Measurements from ENCODE around the gene LRRC4C. TPM values are rescaled to one million over a fixed set of nuclear protein-coding genes. Genes with fewer than 3 reads are reported as not detected.

LRRC4C gene
- total RNA-seq, 6 experiments from 2014 or later: 0.25 to 0.43 (median 0.27) TPM

- Histone ChIP-seq H3K4me3 (no peak overlapping the region), H3K4me1 (peaks cover 0 to 4% (median 2%) of the 10 kb centered on the region in 4 donors), H3K27ac (no peak overlapping the region), H3K9me3 (no peaks in the 10 kb centered on the region), H3K36me3 (no peaks in the 10 kb centered on the region), H3K27me3 (no peaks in the 10 kb centered on the region)
- WGBS (ENCODE audit: insufficient coverage, low coverage, low lambda C conversion rate, missing lambda C conversion rate): 37% methylated on average over 3 of the region's 3 CpGs
- intact Hi-C loops (cut with DNase I): no loop called here
- no peak for DNase-seq
- TF ChIP-seq CTCF (IDR thresholded peaks at IDR 0.05): no peak
- TF ChIP-seq POLR2A (IDR thresholded peaks at IDR 0.05): no peak
- no peak for ATAC-seq
Measured at GRCh38 chr11:40291329-40291728, 1168.1 kb downstream of the LRRC4C start.

- no peak overlapping the region for H3K27ac ChIP-seq
- no peak for ATAC-seq
- H3K9me3 ChIP-seq: no peaks in the 10 kb centered on the region
- peaks cover 0 to 4% (median 2%) of the 10 kb centered on the region in 4 donors for H3K4me1 ChIP-seq
- 42% methylated on average over 2 of the region's 2 CpGs for WGBS (ENCODE audit: insufficient coverage, low coverage, low lambda C conversion rate, missing lambda C conversion rate)
- H3K36me3 ChIP-seq: no peaks in the 10 kb centered on the region
- H3K27me3 ChIP-seq: no peaks in the 10 kb centered on the region
- no peak for TF ChIP-seq POLR2A (IDR thresholded peaks at IDR 0.05)
- TF ChIP-seq CTCF (IDR thresholded peaks at IDR 0.05): no peak
- intact Hi-C loops (cut with DNase I): no loop called here
- no peak for DNase-seq
- H3K4me3 ChIP-seq: no peak overlapping the region
Measured at GRCh38 chr11:40290171-40290631, 1169.3 kb downstream of the LRRC4C start.

- no peaks in the 10 kb centered on the region for H3K36me3 ChIP-seq
- H3K4me3 ChIP-seq: no peak overlapping the region
- ATAC-seq (no peak), DNase-seq (no peak)
- WGBS (ENCODE audit: insufficient coverage, low coverage, low lambda C conversion rate, missing lambda C conversion rate): 63% methylated on average over 2 of the region's 2 CpGs
- no peaks in the 10 kb centered on the region for H3K27me3 ChIP-seq
- intact Hi-C loops (cut with DNase I): no loop called here
- TF ChIP-seq CTCF (IDR thresholded peaks at IDR 0.05): no peak
- TF ChIP-seq POLR2A (IDR thresholded peaks at IDR 0.05): no peak
- H3K27ac ChIP-seq: no peak overlapping the region
- peaks cover 0 to 4% (median 2%) of the 10 kb centered on the region in 4 donors for H3K4me1 ChIP-seq
- no peaks in the 10 kb centered on the region for H3K9me3 ChIP-seq
Measured at GRCh38 chr11:40289370-40289769, 1170.1 kb downstream of the LRRC4C start.

- Histone ChIP-seq H3K36me3 (no peaks in the 10 kb centered on the region), H3K4me3 (no peak overlapping the region), H3K27me3 (no peaks in the 10 kb centered on the region), H3K27ac (no peak overlapping the region), H3K4me1 (peaks cover 0 to 2% (median 0%) of the 10 kb centered on the region in 4 donors), H3K9me3 (no peaks in the 10 kb centered on the region)
- intact Hi-C loops (cut with DNase I): no loop called here
- no peak for DNase-seq
- WGBS (ENCODE audit: insufficient coverage, low coverage, low lambda C conversion rate, missing lambda C conversion rate): 23% methylated on average over 5 of the region's 5 CpGs
- no peak for ATAC-seq
- TF ChIP-seq CTCF (IDR thresholded peaks at IDR 0.05) (no peak), POLR2A (IDR thresholded peaks at IDR 0.05) (no peak)
Measured at GRCh38 chr11:40287916-40288803, 1171.3 kb downstream of the LRRC4C start.
